Mammary microvascular endothelial cell (primary cell): Measurements from ENCODE around the gene MUC21. TPM values are rescaled to one million over a fixed set of nuclear protein-coding genes. Genes with fewer than 3 reads are reported as not detected.

ENCODE experiments used
- total RNA-seq: library from RNA; depleted of rRNA; stranded (reverse); fragments of >200 nt; gene quantifications from 2 replicates; pipeline ENCODE4 v1.2.3, GENCODE V29; 2015

Gene MUC21
- total RNA-seq = not detected in 2 replicates

DNA sequence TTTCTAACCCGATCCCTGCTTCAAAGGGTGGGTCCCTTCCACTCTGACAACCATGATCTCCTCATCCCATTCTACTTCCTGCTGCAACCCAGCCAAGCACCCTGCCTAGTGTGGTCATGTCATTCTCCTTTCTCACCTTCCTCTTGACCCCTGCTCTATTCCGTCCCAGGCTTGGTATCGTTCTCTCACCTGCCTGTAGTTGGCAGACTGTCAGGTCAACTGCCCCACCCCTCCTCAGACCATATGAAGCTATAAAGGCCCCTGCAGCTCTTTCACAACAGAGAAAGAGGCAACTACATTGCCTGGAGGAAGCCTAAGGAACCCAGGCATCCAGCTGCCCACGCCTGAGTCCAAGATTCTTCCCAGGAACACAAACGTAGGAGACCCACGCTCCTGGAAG lies at the start of gene MUC21:
TSS of gene MUC21 (plus strand) at position 280 of the 400 bp plus-strand sequence. CDS start 241 bp downstream, outside the sequence.

DNA sequence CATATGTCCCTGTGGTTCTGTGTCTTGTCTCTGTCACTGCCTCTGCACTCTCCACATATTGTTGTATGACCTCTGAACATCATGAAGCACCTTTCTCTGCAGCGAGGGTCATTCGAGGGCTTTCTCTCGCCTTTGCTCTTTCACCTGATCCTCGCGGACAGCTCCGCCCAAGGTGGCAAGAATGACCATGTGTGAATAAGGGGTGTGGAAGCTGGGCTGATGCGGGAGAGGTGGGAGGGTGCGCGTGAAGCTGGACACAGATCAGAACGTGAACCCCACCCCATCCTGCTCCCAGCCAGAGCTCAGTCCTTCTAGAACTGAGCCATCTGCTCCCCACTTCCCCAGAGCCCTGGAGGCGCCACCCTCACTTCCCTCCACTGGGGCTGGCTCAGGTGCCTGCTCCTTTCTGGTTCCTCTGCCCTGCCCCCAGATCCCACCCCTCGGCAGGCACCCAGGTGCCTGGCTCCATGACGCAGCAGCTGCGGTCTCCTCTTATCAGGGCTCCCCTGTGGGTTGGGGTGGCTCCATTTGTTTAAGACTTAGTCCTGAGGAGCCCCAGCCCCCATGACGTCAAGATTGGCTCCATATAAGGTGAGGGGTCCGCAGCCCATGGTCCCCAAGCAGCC lies 43.0 kb upstream of the MUC21 start, which contains the start of gene MUCL3:
TSS of gene MUCL3 (plus strand) at position 613 of the 626 bp plus-strand sequence. CDS start 27 bp downstream, outside the sequence.

DNA sequence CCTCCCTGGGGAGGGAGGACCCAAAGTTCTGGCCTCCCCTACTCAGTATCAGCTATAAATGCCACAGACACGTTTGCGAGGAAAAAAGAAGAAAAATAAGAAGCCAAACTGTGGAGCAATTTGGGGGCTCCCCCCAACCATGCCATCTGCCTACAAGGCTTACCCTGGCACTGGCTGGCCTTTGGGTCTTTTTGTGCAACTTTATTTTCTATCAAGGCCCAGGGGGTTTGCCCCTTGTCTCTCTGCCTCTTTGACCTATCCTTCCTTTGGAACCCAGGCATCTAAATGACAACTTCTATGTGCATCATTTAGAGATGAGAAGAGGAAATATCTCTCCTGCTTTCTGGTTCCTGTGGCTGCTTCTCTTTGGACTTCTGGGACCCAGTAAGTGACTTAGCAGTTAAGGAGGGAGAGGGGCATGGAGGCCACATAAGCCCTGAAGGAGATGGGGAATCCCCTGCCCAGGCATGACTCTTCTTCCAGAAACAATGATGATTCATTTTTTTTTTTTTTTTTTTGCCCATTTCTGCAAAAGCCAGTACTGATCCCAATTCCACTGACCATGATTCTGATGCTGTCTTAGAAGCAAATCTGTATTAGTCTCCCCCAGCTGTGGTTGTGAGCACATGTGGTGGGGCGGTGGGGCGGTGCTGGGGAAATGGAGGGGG lies 27.0 kb downstream of the MUC21 start, which contains the start of gene MUC22:
TSS of gene MUC22 (plus strand) at position 82 of the 668 bp plus-strand sequence. CDS start at position 315, 233 bp downstream.

Other genes with a start within 250 kb of the MUC21 start
- 138 and 156 TPM in 2 replicates for gene FLOT1, start 241.0 kb upstream of the MUC21 start, total RNA-seq
- 72.1 and 91.5 TPM in 2 replicates for gene IER3, start 239.2 kb upstream of the MUC21 start, total RNA-seq
- gene DDR1, start 99.2 kb upstream of the MUC21 start, total RNA-seq = 3.7 and 6.3 TPM in 2 replicates
- 13.0 and 16.6 TPM in 2 replicates for gene GTF2H4, start 75.5 kb upstream of the MUC21 start, total RNA-seq
- gene VARS2, start 69.5 kb upstream of the MUC21 start, total RNA-seq = 19.5 and 23.0 TPM in 2 replicates
- gene SFTA2, start 51.5 kb upstream of the MUC21 start, total RNA-seq = not detected in 2 replicates
- 0.07 TPM in 1 of 2 replicates, not detected in the other for gene MUCL3, start 42.7 kb upstream of the MUC21 start, total RNA-seq
- not detected in 2 replicates for gene MUC22, start 26.8 kb downstream of the MUC21 start, total RNA-seq
- not detected in 2 replicates for gene C6orf15, start 128.9 kb downstream of the MUC21 start, total RNA-seq
- gene PSORS1C1, start 131.1 kb downstream of the MUC21 start, total RNA-seq = 2.1 and 2.7 TPM in 2 replicates
- not detected in 2 replicates for gene CDSN, start 136.7 kb downstream of the MUC21 start, total RNA-seq
- gene PSORS1C2, start 155.3 kb downstream of the MUC21 start, total RNA-seq = not detected in 2 replicates
- gene CCHCR1, start 174.1 kb downstream of the MUC21 start, total RNA-seq = 16.7 and 23.1 TPM in 2 replicates
- gene TCF19, start 174.9 kb downstream of the MUC21 start, total RNA-seq = 49.8 and 50.2 TPM in 2 replicates
- 1.3 TPM in 1 of 2 replicates, not detected in the other for gene POU5F1, start 187.0 kb downstream of the MUC21 start, total RNA-seq